ENCODE data around the gene SLC25A2. TPM values are rescaled to one million over a fixed set of nuclear protein-coding genes. Genes with fewer than 3 reads are reported as not detected.
"Not testable (repeated sequence)": the region's sequence is repeated elsewhere in the genome, so short reads cannot be mapped to it uniquely, and the experiment has no call there.

The SLC25A2 gene
- total RNA-seq, 1 experiment from 2014 or later = not detected

DNA sequence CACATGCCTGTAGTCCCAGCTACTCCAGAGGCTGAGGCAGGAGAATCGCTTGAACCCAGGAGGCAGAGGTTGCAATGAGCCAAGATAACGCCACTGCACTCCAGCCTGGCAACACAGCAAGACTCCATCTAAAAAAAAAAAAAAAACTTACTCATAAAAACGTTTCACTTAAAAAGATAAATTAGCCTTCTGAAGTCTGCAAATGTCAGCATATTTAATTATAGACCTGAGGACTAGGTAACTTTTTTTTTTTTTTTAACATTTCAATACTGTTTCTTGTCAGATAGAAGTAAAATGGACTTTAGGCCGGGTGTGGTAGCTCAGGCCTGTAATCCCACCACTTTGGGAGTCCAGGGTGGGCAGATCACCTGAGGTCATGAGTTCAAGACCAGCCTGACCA, 13.1 kb upstream of the SLC25A2 start:
- not testable (repeated sequence) for DNase-seq (ENCODE audit: low read depth)

DNA sequence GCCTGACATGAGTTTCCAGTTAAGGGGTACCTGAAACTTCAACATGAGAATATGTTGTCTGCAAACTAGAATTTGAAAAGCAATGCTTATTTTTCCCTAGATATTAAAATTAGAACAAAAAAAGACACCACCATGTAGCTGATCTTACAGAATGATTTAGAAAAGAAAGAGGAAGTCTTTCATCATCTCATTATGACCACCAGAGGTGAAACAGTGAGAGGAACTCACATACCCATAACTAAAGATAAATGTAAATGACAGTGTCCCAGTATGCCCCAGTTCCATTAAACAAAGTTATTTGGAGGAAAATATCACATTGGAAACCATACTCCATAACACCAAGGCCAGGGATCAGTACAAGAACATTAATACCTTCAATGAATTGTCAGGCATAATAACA, 9.9 kb upstream of the SLC25A2 start:
- no peak for DNase-seq (ENCODE audit: low read depth)

- DNase-seq (ENCODE audit: low read depth) = no peak
These were observed 2.8 kb upstream of the SLC25A2 start for GRCh38 chr5:141306630-141307029.

DNA sequence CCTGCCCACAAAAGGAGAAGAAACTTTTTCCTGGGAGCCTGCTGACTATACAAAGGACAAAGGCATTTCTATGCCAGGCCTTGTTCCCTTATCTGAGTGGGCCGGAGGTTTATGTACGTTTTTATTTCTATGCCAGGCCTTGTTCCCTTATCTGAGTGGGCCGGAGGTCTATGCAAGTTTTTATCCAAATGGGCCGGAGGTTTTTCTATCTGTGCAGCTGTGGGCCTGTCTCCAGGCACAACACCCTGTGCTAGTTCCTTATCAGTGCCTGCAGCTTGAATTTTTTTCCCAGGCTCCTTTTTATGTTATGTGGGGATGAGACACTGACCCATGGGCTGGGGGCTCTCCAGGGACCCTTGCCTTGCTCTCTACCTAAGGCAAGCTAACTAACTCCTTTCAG, 5.5 kb downstream of the SLC25A2 start:
- DNase-seq (ENCODE audit: low read depth) = no peak

DNA sequence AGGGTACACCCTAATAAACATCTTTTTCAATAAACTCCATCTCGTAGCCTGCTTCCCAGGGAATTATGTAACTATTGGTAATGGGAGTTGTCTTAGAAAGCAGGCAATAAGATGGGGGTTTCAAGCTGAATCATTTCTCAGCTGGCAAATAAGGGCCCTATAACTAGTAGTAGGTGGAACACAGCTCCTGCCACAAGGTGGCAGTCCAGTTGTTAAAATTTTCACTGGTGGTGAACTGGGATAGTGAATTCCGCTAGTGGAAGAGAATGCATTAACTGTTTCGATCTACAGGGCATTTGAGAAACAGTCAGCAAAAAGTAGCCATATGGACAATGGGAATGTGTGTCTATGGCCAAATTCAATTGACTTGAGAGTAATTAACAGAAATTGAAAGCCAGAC, 30.9 kb downstream of the SLC25A2 start:
- DNase-seq (ENCODE audit: low read depth) = no peak

DNA sequence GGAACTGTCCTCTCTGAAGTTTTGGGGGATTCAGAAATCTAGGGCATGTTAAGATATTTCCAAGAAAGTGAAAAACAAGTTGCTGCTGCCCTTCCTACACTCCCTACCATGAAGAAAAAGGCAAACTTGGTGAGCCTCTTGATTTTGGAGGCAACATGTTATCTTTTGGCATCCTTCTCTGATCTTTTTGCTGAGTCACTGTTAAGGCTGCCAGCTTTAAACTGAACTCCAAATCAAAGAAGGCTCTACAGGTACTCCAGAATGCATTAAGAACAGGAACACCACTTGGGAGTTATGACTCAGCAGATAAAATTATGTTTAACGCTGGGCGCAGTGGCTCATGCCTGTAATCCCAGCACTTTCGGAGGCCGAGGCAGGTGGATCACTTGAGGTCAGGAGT, 34.7 kb downstream of the SLC25A2 start:
- no peak for DNase-seq (ENCODE audit: low read depth)

DNA sequence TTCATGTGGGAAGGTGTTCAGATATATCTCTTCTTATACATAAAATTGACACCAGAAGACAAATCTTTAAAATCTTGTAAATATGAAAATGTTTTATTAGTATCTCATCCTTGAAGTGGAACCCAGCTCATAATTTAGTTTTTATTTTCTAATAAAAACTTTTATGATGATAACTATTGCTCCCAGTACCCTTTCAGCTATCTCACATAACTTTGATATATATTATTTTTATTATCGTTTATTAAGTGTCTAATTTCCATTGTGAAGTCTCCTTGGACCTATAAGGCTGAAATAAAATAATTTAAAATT, 42.7 kb downstream of the SLC25A2 start:
- no peak for DNase-seq (ENCODE audit: low read depth)

- DNase-seq (ENCODE audit: low read depth) = no peak
These were observed 43.2 kb downstream of the SLC25A2 start for GRCh38 chr5:141260458-141261237.

DNA sequence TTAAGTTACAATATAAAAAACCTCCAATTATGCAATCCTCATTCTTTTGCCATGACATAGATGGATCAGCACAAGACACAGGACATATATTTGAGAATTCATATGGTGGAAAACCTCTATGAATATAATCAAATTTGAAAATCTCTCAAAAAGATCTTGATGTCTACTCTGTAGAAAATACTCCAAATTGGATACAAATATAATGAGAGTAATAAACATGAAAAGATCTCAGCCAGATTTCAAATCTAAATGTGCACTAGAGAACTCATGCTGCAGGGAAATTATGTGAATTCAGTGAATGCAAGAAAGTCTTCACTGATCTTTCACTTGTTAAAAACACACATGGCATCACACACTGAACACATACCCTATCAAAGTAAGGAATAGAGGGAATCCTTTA, 44.9 kb downstream of the SLC25A2 start:
- no peak for DNase-seq (ENCODE audit: low read depth)

DNA sequence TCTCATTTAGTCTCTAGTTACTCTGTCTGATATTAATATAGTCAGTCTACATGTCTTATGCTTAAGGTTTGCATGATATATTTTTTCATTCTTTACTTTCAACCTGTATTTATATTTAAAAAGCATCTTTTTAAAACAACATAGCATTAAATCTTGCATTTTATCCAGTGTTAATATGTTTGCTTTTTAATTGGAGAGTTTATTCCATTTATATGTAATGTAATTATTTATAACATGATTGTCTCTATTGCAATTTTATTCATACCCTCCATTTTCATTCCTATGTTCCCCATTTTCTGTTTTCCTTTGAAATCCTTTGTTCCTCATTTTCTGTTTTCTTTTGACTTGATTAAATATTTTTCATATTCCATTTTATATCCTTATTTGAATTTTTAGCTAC, 45.4 kb downstream of the SLC25A2 start:
- DNase-seq (ENCODE audit: low read depth) = no peak

Other genes with a start within 250 kb of the SLC25A2 start
- gene PCDHB2, start 209.4 kb downstream of the SLC25A2 start, total RNA-seq (2014; rRNA removed; shearing (Covaris generic)) = 0.37 and 0.43 TPM in 2 replicates
- gene PCDHB3, start 203.6 kb downstream of the SLC25A2 start, total RNA-seq (2014; rRNA removed; shearing (Covaris generic)) = 0.03 TPM in 1 of 2 replicates, not detected in the other
- not detected in 2 replicates for gene PCDHB4, start 182.2 kb downstream of the SLC25A2 start, total RNA-seq (2014; rRNA removed; shearing (Covaris generic))
- 0.10 and 0.90 TPM in 2 replicates for gene PCDHB5, start 168.8 kb downstream of the SLC25A2 start, total RNA-seq (2014; rRNA removed; shearing (Covaris generic))
- 0.13 and 0.27 TPM in 2 replicates for gene PCDHB6, start 154.0 kb downstream of the SLC25A2 start, total RNA-seq (2014; rRNA removed; shearing (Covaris generic))
- gene PCDHB7, start 131.4 kb downstream of the SLC25A2 start, total RNA-seq (2014; rRNA removed; shearing (Covaris generic)) = 0.05 TPM in 1 of 2 replicates, not detected in the other
- gene PCDHB8, start 126.3 kb downstream of the SLC25A2 start, total RNA-seq (2014; rRNA removed; shearing (Covaris generic)) = not detected in 2 replicates
- 0.03 TPM in 1 of 2 replicates, not detected in the other for gene PCDHB16, start 121.7 kb downstream of the SLC25A2 start, total RNA-seq (2014; rRNA removed; shearing (Covaris generic))
- gene PCDHB9, start 116.9 kb downstream of the SLC25A2 start, total RNA-seq (2014; rRNA removed; shearing (Covaris generic)) = 0.40 TPM in 1 of 2 replicates, not detected in the other
- gene PCDHB10, start 111.7 kb downstream of the SLC25A2 start, total RNA-seq (2014; rRNA removed; shearing (Covaris generic)) = 0.11 TPM in 1 of 2 replicates, not detected in the other
- gene PCDHB11, start 104.4 kb downstream of the SLC25A2 start, total RNA-seq (2014; rRNA removed; shearing (Covaris generic)) = not detected in 2 replicates
- gene PCDHB12, start 95.3 kb downstream of the SLC25A2 start, total RNA-seq (2014; rRNA removed; shearing (Covaris generic)) = not detected in 2 replicates
- gene PCDHB13, start 90.1 kb downstream of the SLC25A2 start, total RNA-seq (2014; rRNA removed; shearing (Covaris generic)) = 0.06 TPM in 1 of 2 replicates, not detected in the other
- 0.03 and 0.08 TPM in 2 replicates for gene PCDHB14, start 80.7 kb downstream of the SLC25A2 start, total RNA-seq (2014; rRNA removed; shearing (Covaris generic))
- gene PCDHB15, start 58.7 kb downstream of the SLC25A2 start, total RNA-seq (2014; rRNA removed; shearing (Covaris generic)) = 0.03 and 0.10 TPM in 2 replicates
- gene TAF7, start 16.7 kb upstream of the SLC25A2 start, total RNA-seq (2014; rRNA removed; shearing (Covaris generic)) = 42.6 and 48.1 TPM in 2 replicates
- 0.07 and 0.32 TPM in 2 replicates for gene PCDHGA1, start 26.5 kb upstream of the SLC25A2 start, total RNA-seq (2014; rRNA removed; shearing (Covaris generic))
- 0.27 and 0.84 TPM in 2 replicates for gene PCDHGA2, start 34.7 kb upstream of the SLC25A2 start, total RNA-seq (2014; rRNA removed; shearing (Covaris generic))
- 0.10 and 0.14 TPM in 2 replicates for gene PCDHGA3, start 39.8 kb upstream of the SLC25A2 start, total RNA-seq (2014; rRNA removed; shearing (Covaris generic))
- 0.53 and 1.4 TPM in 2 replicates for gene PCDHGB1, start 46.0 kb upstream of the SLC25A2 start, total RNA-seq (2014; rRNA removed; shearing (Covaris generic))
- 0.71 and 0.73 TPM in 2 replicates for gene PCDHGA4, start 51.0 kb upstream of the SLC25A2 start, total RNA-seq (2014; rRNA removed; shearing (Covaris generic))
- gene PCDHGB2, start 55.9 kb upstream of the SLC25A2 start, total RNA-seq (2014; rRNA removed; shearing (Covaris generic)) = 0.69 and 0.77 TPM in 2 replicates
- 0.07 and 0.21 TPM in 2 replicates for gene PCDHGA5, start 60.1 kb upstream of the SLC25A2 start, total RNA-seq (2014; rRNA removed; shearing (Covaris generic))
- 0.80 and 1.5 TPM in 2 replicates for gene PCDHGB3, start 66.2 kb upstream of the SLC25A2 start, total RNA-seq (2014; rRNA removed; shearing (Covaris generic))
- 0.20 and 1.2 TPM in 2 replicates for gene PCDHGA6, start 69.8 kb upstream of the SLC25A2 start, total RNA-seq (2014; rRNA removed; shearing (Covaris generic))
- 0.03 and 0.11 TPM in 2 replicates for gene PCDHGA7, start 78.7 kb upstream of the SLC25A2 start, total RNA-seq (2014; rRNA removed; shearing (Covaris generic))
- 9.9 and 10.2 TPM in 2 replicates for gene PCDHGB4, start 83.6 kb upstream of the SLC25A2 start, total RNA-seq (2014; rRNA removed; shearing (Covaris generic))
- gene PCDHGA8, start 88.6 kb upstream of the SLC25A2 start, total RNA-seq (2014; rRNA removed; shearing (Covaris generic)) = 0.17 and 0.61 TPM in 2 replicates
- gene PCDHGB5, start 93.9 kb upstream of the SLC25A2 start, total RNA-seq (2014; rRNA removed; shearing (Covaris generic)) = 0.37 and 0.55 TPM in 2 replicates
- 0.23 and 0.29 TPM in 2 replicates for gene PCDHGA9, start 98.7 kb upstream of the SLC25A2 start, total RNA-seq (2014; rRNA removed; shearing (Covaris generic))
- 0.10 and 0.20 TPM in 2 replicates for gene PCDHGB6, start 104.0 kb upstream of the SLC25A2 start, total RNA-seq (2014; rRNA removed; shearing (Covaris generic))
- 0.80 and 0.90 TPM in 2 replicates for gene PCDHGA10, start 108.9 kb upstream of the SLC25A2 start, total RNA-seq (2014; rRNA removed; shearing (Covaris generic))
- 0.47 and 0.53 TPM in 2 replicates for gene PCDHGB7, start 113.6 kb upstream of the SLC25A2 start, total RNA-seq (2014; rRNA removed; shearing (Covaris generic))
- 0.42 and 0.50 TPM in 2 replicates for gene PCDHGA11, start 117.0 kb upstream of the SLC25A2 start, total RNA-seq (2014; rRNA removed; shearing (Covaris generic))
- 0.66 and 0.70 TPM in 2 replicates for gene PCDHGA12, start 126.5 kb upstream of the SLC25A2 start, total RNA-seq (2014; rRNA removed; shearing (Covaris generic))
- 36.5 and 44.6 TPM in 2 replicates for gene PCDHGC3, start 171.9 kb upstream of the SLC25A2 start, total RNA-seq (2014; rRNA removed; shearing (Covaris generic))
- gene PCDHGC4, start 181.0 kb upstream of the SLC25A2 start, total RNA-seq (2014; rRNA removed; shearing (Covaris generic)) = 0.14 and 0.33 TPM in 2 replicates
- gene PCDHGC5, start 185.0 kb upstream of the SLC25A2 start, total RNA-seq (2014; rRNA removed; shearing (Covaris generic)) = 0.87 and 1.4 TPM in 2 replicates